ENCODE measurements around the gene FAR2.
"Not testable (repeated sequence)": the region's sequence is repeated elsewhere in the genome, so short reads cannot be mapped to it uniquely, and the experiment has no call there.

The FAR2 gene

GRCh38 chr12:29234965-29235626, 86.0 kb downstream of the FAR2 start:
- DNase-seq (ENCODE audit: low read depth): no peak

- no peak for DNase-seq (ENCODE audit: low read depth)
Measured at GRCh38 chr12:29238822-29239291, 89.8 kb downstream of the FAR2 start.

GRCh38 chr12:29239336-29239735, 90.3 kb downstream of the FAR2 start:
- no peak for DNase-seq (ENCODE audit: low read depth)

DNA sequence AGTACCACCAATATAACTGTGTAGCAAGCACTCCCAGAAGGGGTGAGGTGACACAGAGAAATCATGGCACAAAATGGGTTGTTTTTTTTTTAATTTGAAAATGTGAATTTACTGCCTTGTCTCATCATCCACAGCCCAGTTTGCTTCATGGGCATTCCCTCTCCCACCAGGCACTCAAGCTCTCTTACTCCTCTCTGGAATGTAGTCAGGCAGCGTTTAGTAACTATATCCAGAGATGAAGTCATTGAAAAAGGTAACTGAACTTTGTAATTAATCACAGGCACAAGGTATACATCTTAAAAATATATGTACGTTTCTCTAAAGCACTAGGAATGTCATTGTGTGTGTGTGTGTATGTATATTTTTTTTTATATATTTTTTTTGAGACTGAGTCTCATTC, 91.4 kb downstream of the FAR2 start:
- no peak for DNase-seq (ENCODE audit: low read depth)

- DNase-seq (ENCODE audit: low read depth): no peak
Measured at GRCh38 chr12:29241821-29242591, 92.9 kb downstream of the FAR2 start.

DNA sequence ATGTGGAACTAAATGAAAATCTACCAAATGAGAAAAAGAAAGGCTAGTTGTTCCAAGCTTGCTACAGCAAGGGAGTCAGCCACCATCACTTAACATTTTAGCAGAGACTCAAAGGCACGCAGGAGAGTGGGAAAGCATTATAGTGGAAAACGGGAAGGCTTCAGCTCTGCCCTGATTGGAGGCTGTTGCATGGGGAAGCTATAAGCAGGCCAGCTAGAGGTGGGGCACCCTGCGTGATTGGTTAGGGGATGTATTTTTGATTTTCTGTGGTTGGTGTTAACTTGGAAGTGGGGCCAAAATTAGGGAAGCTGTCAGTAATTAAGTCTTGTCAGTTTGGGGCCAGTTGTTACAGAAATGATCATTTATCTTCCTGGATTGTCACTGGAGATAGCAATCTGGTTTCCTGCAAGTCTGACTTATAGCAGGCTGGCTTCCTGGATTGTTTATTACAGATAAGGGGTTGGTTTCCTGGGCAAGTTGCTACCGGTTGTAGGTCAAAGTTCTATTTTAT, 93.9 kb downstream of the FAR2 start:
- DNase-seq (ENCODE audit: low read depth): no peak

DNA sequence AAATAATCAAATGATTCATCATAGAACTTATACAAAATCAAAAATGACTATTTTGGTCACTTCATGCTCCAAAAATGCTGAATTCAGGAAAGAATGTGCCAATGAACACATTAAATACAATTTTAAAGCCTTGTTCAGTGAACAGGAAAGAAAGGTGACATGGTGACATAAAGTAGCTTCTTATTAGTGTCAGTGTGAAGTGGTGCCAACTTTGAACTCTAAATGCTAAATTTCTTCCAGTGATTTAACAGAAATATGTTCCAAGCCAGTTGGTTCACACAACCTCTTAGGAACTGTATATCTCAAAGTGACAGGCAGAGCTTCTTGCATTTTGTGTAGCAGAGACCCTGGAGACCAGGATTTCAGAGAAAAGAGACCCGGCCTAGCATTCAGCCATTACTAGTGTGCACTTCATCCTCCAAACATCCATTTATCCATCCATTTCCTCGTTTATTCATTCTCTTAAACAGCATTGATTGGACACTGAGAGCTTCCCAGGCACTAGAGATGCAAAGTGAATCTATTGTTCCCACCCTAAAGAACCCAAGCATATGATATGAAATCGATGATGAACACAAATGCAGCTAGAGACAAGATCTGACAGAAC, 95.2 kb downstream of the FAR2 start:
- no peak for DNase-seq (ENCODE audit: low read depth)

DNA sequence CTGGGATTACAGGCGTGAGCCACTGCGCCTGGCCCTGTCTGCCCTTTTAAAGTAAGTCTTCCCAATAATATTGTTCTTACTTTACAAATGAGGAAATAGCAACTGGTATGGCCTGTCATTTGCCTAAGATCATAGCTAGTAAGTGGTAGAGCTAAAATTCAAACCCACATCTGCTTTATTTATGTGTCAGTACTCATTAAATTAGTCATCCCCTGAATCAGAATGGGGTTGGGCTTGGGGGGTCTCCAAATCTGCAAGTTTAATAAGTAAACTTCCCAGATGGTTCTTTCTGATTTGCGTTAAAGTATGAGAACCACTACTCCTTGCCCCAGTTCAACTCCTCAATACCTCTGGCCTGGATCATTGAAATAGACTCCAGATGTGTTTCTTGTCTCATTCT, 96.2 kb downstream of the FAR2 start:
- DNase-seq (ENCODE audit: low read depth): no peak

DNA sequence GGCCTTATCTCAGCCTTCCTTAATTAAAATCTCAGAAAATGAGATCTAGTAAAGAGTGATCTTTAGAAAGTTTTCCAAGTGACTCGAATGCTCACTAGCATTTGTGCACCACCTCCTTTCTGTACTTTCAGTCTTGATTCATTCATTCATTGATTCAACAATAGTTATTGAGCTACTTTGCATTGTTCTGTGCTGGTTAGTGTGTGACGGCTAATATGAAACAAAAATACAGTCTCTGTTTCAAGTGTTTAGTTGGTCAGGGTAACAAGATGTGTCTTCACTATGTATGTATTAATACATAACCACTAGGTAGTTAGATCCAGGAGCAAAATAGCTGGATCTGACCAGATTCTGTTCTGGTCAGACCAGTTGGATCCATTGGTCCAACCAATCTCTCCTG, 100.9 kb downstream of the FAR2 start:
- no peak for DNase-seq (ENCODE audit: low read depth)

DNA sequence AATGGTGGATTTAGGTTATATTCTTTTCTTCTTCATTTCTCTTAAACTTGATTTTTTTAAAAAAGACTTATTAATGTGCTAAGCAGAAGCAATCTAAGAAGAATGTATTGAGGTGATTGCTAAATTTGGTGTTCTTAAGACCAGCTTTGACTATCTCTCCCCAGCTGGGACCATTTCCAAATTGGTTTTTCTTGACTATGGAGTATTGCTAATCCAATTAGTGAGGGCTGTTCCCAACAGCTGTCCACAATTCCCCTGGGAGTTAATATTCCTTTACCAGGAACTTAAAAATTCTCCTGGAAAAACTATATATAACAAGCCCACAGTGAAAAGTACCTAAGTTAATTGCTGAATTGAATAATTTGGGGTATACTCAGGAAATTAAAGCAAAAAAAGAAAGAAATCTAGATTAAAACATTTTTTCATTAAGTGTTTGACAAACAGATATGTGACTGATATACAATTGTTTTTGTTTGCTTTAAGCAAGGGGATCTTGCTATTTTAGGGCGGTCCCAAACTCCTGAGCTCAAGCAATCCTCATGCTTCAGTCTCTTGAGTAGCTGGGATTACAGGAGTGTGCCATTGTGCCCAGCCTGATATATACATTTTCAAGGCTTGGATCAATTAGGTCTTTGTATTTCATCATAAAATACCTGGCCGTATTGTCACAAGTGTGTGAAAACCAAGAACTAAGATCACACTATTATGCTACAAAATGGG, 105.0 kb downstream of the FAR2 start:
- DNase-seq (ENCODE audit: low read depth): no peak

- DNase-seq (ENCODE audit: low read depth): no peak
Measured at GRCh38 chr12:29255042-29255441, 106.0 kb downstream of the FAR2 start.

GRCh38 chr12:29256598-29256997, 107.5 kb downstream of the FAR2 start:
- no peak for DNase-seq (ENCODE audit: low read depth)

DNA sequence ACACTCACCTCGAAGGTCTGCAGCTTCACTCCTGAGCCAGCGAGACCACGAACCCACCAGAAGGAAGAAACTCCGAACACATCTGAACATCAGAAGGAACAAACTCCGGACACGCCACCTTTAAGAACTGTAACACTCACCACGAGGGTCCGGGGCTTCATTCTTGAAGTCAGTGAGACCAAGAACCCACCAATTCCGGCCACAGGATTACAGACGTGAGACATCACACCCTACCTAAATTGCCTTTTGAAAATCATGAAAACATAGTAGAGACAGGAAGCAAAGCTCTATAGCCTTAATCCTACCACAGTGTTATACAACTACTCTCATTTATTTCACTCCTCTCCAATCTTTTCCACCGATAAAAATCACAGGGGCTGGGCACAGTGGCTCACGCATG, 108.6 kb downstream of the FAR2 start:
- DNase-seq (ENCODE audit: low read depth): not testable (repeated sequence)

GRCh38 chr12:29264424-29264823, 115.3 kb downstream of the FAR2 start:
- no peak for DNase-seq (ENCODE audit: low read depth)

DNA sequence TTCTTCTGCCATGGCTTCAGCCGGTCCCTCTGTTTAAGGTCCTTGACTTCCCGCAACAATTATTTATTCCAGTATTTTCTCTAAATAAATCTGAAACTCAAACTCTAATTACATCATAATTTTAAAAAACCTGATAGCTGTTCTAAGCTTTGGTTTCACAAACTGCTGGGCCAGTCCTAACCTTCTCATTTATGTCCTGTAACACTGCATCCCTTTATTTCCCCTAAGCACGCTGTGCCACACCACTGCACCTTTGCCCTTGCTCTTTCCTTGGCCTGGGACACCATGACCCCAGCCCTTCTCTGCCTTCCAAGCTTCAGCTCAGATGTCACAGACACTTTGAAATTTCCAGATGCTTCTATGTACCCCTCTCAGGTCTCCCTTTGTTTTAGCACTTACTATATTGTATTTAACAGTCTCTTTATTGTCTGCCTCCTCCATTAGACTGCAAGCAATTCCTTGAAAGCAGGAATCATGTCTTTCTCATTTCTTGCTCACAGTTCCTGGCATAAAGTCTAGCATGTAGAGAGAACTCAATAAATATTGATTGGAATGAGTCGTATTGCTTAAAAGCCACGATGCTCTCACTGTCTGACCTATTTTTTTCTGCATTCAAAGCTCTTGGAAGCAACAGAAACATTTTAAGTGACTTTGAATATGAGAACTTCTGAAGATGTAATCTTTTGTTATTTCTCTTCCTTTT, 120.8 kb downstream of the FAR2 start:
- no peak for DNase-seq (ENCODE audit: low read depth)

GRCh38 chr12:29270446-29270845, 121.4 kb downstream of the FAR2 start:
- no peak for DNase-seq (ENCODE audit: low read depth)

DNA sequence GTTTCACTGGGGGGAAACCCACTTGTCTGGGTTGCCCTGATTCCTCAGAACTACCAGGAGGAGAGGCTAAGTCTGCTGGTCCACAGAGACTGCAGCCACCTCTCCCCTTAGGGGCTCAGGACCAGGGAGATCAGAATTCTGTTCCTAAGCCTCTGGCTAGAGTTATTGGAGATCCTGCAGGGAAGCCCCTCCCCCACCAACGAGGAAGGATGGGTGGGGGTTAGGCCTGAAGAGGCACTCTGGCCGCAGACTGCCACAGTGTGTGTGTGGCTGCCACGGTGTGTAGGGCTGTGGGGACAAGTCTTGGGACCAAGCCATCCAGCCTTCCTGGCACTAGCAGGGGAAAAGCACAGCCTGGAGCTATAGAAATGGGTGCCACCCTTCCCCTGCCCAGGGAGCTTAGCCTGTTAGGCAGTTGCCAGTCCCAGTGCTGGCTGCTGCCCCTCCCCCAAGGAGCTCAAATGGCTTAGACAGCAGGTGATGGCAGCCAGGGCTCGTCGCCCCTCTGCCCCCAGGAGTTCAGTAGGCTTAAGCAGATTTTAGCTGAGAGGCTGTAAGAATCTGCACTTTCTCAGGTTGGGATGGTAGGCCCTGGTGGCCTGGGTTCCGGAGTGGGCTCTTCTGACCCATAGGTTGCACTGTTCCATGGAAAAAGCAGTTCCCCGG, 124.2 kb downstream of the FAR2 start:
- DNase-seq (ENCODE audit: low read depth): no peak

GRCh38 chr12:29275834-29276233, 126.8 kb downstream of the FAR2 start:
- no peak for DNase-seq (ENCODE audit: low read depth)

DNA sequence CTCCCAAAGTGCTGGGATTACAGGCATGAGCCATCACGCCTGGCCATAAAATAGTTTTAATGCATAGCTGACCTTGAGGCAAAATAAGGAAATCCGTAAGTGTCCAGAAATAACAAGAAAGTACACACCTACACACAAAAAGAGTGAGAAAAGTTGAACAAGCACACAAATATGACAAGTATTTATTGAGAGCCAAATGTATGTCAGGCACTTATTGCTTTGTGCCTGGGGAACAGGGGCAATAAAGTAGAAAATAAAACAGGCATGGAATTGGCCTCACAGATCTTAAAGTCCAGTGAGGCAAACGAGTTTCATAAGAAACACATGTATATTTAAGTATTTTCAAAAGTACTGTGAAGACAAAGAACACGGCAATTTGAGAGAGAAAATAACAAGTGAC, 128.2 kb downstream of the FAR2 start:
- no peak for DNase-seq (ENCODE audit: low read depth)

GRCh38 chr12:29278673-29279420, 129.8 kb downstream of the FAR2 start:
- no peak for DNase-seq (ENCODE audit: low read depth)

Measured in HS-27A (cell line).